NCI-H510A (cell line): ENCODE measurements around the gene SMIM1.
A peak's percentile ranks its signal among the peaks of the same experiment; 100 is the strongest.
"Not testable (repeated sequence)": the region's sequence is repeated elsewhere in the genome, so short reads cannot be mapped to it uniquely, and the experiment has no call there.

ENCODE experiments used
- DNase-seq: peaks from one replicate; lab custom pipeline; 2025; lab: John Stamatoyannopoulos, UW

SMIM1 gene

GRCh38 chr1:3796215-3797061 is 23.9 kb downstream of the SMIM1 start, which contains the start of gene LRRC47:
LRRC47 (minus strand) TSS chr1:3796498; CDS start chr1:3796476, 22 bp downstream.
- DNase-seq: peak; percentile 68

- DNase-seq: no peak
Measured at GRCh38 chr1:3799976-3800685, 27.6 kb downstream of the SMIM1 start.

GRCh38 chr1:3800795-3801194 is 28.2 kb downstream of the SMIM1 start:
- not testable (repeated sequence) for DNase-seq

- DNase-seq: no peak
Measured at GRCh38 chr1:3803905-3804626, 31.5 kb downstream of the SMIM1 start.

GRCh38 chr1:3804627-3804944 is 32.0 kb downstream of the SMIM1 start:
- not testable (repeated sequence) for DNase-seq

- no peak for DNase-seq
Measured at GRCh38 chr1:3805038-3805437, 32.5 kb downstream of the SMIM1 start.

- no peak for DNase-seq
Measured at GRCh38 chr1:3807769-3808168, 35.2 kb downstream of the SMIM1 start.

GRCh38 chr1:3809680-3810079 is 37.1 kb downstream of the SMIM1 start:
- DNase-seq: no peak

GRCh38 chr1:3810149-3810761 is 37.7 kb downstream of the SMIM1 start:
- DNase-seq: not testable (repeated sequence)

GRCh38 chr1:3811595-3811911 is 39.0 kb downstream of the SMIM1 start:
- DNase-seq: no peak

- DNase-seq: no peak
Measured at GRCh38 chr1:3814065-3814464, 41.5 kb downstream of the SMIM1 start.

- no peak for DNase-seq
Measured at GRCh38 chr1:3814771-3815561, 42.4 kb downstream of the SMIM1 start.

- DNase-seq: no peak
Measured at GRCh38 chr1:3816331-3817137, 44.0 kb downstream of the SMIM1 start.

GRCh38 chr1:3817138-3817740 is 44.7 kb downstream of the SMIM1 start:
- DNase-seq: no peak

GRCh38 chr1:3817821-3818597 is 45.5 kb downstream of the SMIM1 start:
- no peak for DNase-seq

- DNase-seq: no peak
Measured at GRCh38 chr1:3819771-3820200, 47.2 kb downstream of the SMIM1 start.

- no peak for DNase-seq
Measured at GRCh38 chr1:3820316-3820715, 47.8 kb downstream of the SMIM1 start.

- DNase-seq: no peak
Measured at GRCh38 chr1:3821004-3821403, 48.5 kb downstream of the SMIM1 start.

- DNase-seq: no peak
Measured at GRCh38 chr1:3821447-3821846, 48.9 kb downstream of the SMIM1 start.
